Bronchial epithelial cell (primary cell): ENCODE results near the gene GALR2. TPM values are rescaled to one million over a fixed set of nuclear protein-coding genes. Genes with fewer than 3 reads are reported as not detected.

Source experiments
- DNase-seq: peaks from one replicate; pipeline ENCODE4 v3.0.0-alpha.2; 2010; ENCODE audit warnings: low read depth
- FAIRE-seq: peaks from 2 replicates; lab custom pipeline; 2011; peaks lifted over from hg19 to GRCh38; lab: Jason Lieb, UNC
- H3K27me3 ChIP-seq: 2 replicates; pipeline ENCODE4 v1.5.1; 2011; ENCODE audit warnings: low read length; ENCODE audit not compliant: control insufficient read depth, insufficient read depth
- H3K36me3 ChIP-seq: 2 replicates; pipeline ENCODE4 v1.5.1; 2011; ENCODE audit warnings: low read length; ENCODE audit not compliant: control insufficient read depth, insufficient read depth
- H3K4me3 ChIP-seq: 2 replicates; pipeline ENCODE4 v1.5.1; 2011; ENCODE audit warnings: mild to moderate bottlenecking, low read depth, low read length, control low read depth
- total RNA-seq: library from RNA; depleted of rRNA; stranded (reverse); fragments of >200 nt; gene quantifications from 2 replicates; pipeline ENCODE4 v1.2.1, GENCODE V29; 2014
- TF ChIP-seq, protein P1 (sequence below): IDR thresholded peaks from 2 replicates; pipeline ENCODE4 v1.5.1; 2011; ENCODE audit warnings: mild to moderate bottlenecking, moderate library complexity, low read length, control low read depth, inconsistent platforms; ENCODE audit not compliant: insufficient read depth, severe bottlenecking

The GALR2 gene
- total RNA-seq, 1 donor from 2014 or later = not detected

DNA sequence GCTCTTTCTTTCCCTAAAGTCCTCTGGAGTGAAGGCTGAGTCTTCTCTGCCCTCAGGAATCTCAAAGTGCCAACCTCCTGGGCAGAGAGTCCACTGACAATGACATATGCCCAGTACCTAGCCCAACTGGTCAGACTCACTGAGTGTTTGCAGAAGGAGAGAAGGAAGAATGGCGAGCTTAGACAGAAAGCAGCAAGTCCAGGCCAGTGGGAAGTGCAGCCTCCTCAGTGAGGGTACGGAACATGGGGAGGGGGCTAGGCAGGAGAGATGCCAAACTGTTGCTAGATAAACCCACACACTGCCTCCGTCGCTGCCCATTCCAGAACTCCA lies 28.3 kb downstream of the GALR2 start:
- FAIRE-seq (no peak), DNase-seq (peak; percentile 20)
- TF ChIP-seq, protein P1, sequence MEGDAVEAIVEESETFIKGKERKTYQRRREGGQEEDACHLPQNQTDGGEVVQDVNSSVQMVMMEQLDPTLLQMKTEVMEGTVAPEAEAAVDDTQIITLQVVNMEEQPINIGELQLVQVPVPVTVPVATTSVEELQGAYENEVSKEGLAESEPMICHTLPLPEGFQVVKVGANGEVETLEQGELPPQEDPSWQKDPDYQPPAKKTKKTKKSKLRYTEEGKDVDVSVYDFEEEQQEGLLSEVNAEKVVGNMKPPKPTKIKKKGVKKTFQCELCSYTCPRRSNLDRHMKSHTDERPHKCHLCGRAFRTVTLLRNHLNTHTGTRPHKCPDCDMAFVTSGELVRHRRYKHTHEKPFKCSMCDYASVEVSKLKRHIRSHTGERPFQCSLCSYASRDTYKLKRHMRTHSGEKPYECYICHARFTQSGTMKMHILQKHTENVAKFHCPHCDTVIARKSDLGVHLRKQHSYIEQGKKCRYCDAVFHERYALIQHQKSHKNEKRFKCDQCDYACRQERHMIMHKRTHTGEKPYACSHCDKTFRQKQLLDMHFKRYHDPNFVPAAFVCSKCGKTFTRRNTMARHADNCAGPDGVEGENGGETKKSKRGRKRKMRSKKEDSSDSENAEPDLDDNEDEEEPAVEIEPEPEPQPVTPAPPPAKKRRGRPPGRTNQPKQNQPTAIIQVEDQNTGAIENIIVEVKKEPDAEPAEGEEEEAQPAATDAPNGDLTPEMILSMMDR = no peak

DNA sequence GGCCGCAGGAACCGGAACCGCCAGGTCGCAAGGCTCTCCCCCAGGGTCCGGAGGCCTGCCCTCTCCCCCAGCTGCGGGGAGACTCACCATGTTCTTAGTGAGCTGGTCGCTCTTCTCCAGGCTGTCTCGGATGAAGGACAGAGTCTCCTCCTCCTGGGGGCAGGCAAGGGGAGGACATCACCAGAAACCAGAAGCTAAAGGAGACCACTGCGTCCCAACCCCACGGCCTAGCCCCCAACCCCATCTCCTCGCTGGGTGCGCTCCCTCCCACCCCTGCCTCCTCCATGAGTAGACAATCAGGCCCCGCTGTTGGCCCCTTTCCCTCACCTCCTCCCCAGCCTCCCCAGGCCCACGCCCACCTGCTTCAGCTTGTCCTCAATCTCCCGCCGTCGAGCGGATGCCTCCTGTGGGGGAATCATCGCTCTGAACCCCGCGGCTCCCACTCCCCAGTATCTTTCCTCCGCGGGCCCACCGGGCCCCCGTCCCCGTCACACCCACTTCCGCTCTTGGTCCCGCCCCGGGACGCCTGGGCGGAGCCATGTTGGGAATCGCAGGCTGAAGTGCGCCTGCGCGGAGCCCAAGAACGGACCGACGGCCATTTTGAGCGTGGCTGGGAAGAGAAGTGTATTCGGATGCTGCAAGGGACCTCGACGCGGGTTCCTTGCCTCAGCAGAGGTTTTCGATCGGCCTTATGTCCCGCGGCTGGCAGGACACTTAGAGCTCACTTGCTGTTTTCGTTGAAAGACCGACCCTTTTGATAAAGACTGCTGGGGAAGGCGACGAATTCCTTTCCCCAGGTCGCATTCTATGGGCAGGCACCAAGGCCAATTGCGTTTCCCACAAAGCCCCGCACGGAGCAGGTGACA lies 28.9 kb downstream of the GALR2 start, which contains the start of gene EXOC7:
Gene EXOC7, minus strand, starts transcription at position 514 of the 866 bp plus-strand sequence. Its CDS starts 95 bp downstream, at position 419.
- DNase-seq (peak; percentile 76), FAIRE-seq (no peak)
- H3K36me3 ChIP-seq = peaks cover 9% of the 10 kb centered on the region
- peak within 1 kb of the TSS; percentile 65 for H3K4me3 ChIP-seq
- TF ChIP-seq, protein P1 = no peak
- H3K27me3 ChIP-seq = no peaks in the 10 kb centered on the region

More for the DNA sequence above, 28.3 kb downstream of the GALR2 start:
- peaks cover 11% of the 10 kb centered on the region for H3K36me3 ChIP-seq
- peak overlapping the region; percentile 65 for H3K4me3 ChIP-seq
- no peaks in the 10 kb centered on the region for H3K27me3 ChIP-seq

DNA sequence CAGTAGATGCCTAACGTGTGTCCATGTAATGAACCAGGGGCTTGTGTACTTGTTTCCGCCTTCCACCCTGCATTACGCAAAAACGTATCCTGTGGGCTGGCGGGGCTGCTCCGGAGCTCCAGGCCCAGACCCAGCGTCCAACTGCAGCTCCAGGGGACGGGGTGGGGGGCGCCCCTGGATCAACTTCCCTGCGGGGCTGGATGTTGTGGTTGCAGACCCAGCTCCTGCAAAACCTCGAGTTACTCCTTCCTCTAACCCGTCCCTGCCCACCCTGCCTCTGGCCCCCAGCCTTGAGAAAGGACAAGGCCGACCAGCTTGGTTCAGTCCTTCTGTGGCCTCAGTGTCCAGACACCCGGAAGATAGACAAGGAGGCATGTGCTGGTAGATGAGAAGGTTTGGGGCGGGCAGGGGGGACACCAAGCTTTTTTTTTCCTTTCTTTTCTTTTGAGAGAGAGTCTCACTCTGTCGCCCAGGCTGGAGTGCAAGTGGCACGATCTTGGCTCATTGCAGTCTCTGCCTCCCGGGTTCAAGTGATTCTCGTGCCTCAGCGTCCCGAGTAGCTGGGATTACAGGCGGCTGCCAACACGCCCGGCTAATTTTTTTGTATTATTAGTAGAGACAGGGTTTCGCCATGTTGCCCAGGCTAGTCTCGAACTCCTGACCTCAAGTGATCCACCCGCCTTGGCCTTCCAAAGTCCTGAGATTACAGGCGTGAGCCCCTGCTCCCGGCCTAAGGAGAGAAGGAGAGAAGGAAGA lies 29.7 kb downstream of the GALR2 start:
- H3K27me3 ChIP-seq = no peaks in the 10 kb centered on the region
- no peak for DNase-seq
- H3K36me3 ChIP-seq = peaks cover 9% of the 10 kb centered on the region
- FAIRE-seq = no peak
- TF ChIP-seq, protein P1 = no peak
- H3K4me3 ChIP-seq = peak overlapping the region; percentile 65

DNA sequence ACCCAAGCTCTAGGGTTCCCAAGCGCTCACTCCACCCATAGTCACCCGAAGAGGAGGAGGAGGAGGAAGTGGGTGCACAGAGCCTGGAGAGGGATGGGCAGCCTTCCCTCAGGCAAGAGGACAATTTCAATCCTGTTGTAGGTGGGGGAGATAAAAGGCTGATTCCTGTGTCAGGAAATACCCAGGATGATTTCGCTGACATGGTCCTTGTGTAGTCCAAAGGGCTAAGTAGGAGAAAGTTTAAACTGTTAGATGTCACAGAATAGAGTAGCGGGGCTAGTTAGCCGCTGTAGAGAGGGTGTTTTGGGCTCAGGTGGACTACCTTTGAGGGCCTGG lies 30.3 kb downstream of the GALR2 start:
- TF ChIP-seq, protein P1 = no peak
- Histone ChIP-seq H3K4me3 (no peak overlapping the region), H3K27me3 (no peaks in the 10 kb centered on the region), H3K36me3 (peaks cover 7% of the 10 kb centered on the region)
- no peak for DNase-seq
- FAIRE-seq = no peak

DNA sequence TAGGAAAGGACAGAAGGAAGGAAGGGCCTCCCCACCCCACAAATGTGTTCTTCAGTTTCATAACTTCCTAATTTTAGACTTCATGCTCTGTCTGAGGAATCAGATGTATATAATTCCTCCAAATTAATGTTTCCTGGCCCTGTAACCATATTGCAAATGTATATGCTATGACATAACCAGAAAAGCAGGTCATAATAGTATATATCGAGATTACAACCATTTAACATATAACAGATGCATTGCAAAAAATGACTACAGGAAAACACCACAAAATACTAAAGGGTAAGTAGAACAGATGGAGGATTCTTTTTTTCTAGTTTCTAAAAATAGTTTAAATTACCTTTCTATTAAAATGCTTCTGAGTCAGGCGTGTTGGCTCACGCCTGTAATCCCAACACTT lies 32.1 kb downstream of the GALR2 start:
- no peaks in the 10 kb centered on the region for H3K27me3 ChIP-seq
- no peak for FAIRE-seq
- TF ChIP-seq, protein P1 = no peak
- DNase-seq = no peak
- H3K36me3 ChIP-seq = peaks cover 3% of the 10 kb centered on the region
- no peak overlapping the region for H3K4me3 ChIP-seq
